ENCODE measurements around the gene TMEM187. TPM values are rescaled to one million over a fixed set of nuclear protein-coding genes. Genes with fewer than 3 reads are reported as not detected.
A peak's percentile ranks its signal among the peaks of the same experiment; 100 is the strongest.

The TMEM187 gene
- total and polyA plus RNA-seq, 2 of the 4 experiments (the other 2 are of a cell fraction), result 3.4 to 6.2 TPM

DNA sequence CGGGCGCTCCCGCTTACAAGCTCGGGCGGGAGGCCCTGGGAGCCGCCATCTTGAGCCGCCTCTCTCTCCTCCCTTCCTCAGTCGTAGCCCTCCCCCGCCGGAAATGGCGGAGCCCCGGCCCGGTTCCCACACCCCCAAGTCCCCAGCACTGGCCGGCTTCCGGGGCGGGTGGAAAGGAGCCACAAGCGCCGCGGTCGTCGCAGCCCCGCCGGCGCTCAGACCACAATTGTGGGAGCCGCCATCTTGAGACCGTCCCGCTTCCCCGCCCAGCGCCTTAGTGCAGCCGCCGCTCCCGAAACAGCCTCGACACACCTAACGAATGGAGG is 1.5 kb upstream of the TMEM187 start:
- TSS peak; percentile 67 for BruUV-seq (replicated peaks)
- dilution Hi-C loops (cut with HindIII; ENCODE audit: low sequenced_read_pairs, unreplicated experiment), result no loop called here

More for the DNA sequence above, 1.5 kb upstream of the TMEM187 start:
- TF ChIP-seq ELK1 (IDR thresholded peaks at IDR 0.05; ENCODE audit: borderline replicate concordance, low read depth, low read length), result no peak
- no peak for TF ChIP-seq SMC3 (IDR thresholded peaks at IDR 0.05; ENCODE audit: low read depth, low read length)
- peak; percentile 82 for TF ChIP-seq POLR2A (IDR thresholded peaks at IDR 0.05; ENCODE audit: low read depth, low read length)
- TF ChIP-seq, protein P1, sequence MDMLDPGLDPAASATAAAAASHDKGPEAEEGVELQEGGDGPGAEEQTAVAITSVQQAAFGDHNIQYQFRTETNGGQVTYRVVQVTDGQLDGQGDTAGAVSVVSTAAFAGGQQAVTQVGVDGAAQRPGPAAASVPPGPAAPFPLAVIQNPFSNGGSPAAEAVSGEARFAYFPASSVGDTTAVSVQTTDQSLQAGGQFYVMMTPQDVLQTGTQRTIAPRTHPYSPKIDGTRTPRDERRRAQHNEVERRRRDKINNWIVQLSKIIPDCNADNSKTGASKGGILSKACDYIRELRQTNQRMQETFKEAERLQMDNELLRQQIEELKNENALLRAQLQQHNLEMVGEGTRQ (IDR thresholded peaks at IDR 0.05; ENCODE audit: low read depth, low read length), result no peak
- peak; percentile 71; the same call in 1 of the 2 replicates for TF ChIP-seq MAZ (IDR thresholded peaks at IDR 0.05; ENCODE audit: borderline replicate concordance, low read depth, low read length)
- TF ChIP-seq CHD1 (IDR thresholded peaks at IDR 0.05; ENCODE audit: low read depth, low read length), result no peak
- no peak for TF ChIP-seq FOS (IDR thresholded peaks at IDR 0.05; ENCODE audit: low read depth, low read length)
- no peak for TF ChIP-seq RFX5 (IDR thresholded peaks at IDR 0.05; ENCODE audit: low read depth, low read length)
- no peak for TF ChIP-seq RCOR1 (IDR thresholded peaks at IDR 0.05; ENCODE audit: insufficient replicate concordance, low read length)
- no peak for TF ChIP-seq CTCF (conservative IDR thresholded peaks at IDR 0.05; ENCODE audit: low read depth, low read length)
- TF ChIP-seq BHLHE40 (IDR thresholded peaks at IDR 0.05; ENCODE audit: low read depth, low read length), result no peak
- peak; percentile 46 for ATAC-seq (ENCODE audit: low read depth)
- H3K27me3 ChIP-seq (ENCODE audit: control insufficient read depth, insufficient read depth, low read length), result no peaks in the 10 kb centered on the region
- peak overlapping the region; percentile 99 for H3K56ac ChIP-seq (ENCODE audit: extremely low read depth, insufficient read depth, low read length)
- H2BK15ac ChIP-seq (ENCODE audit: low read depth, low read length), result peak overlapping the region; percentile 83; the same call in 1 of the 3 replicates
- H2AK9ac ChIP-seq (replicated peaks; ENCODE audit: low read depth, low read length, poor library complexity), result peak overlapping the region; percentile 100
- H3K4me1 ChIP-seq (ENCODE audit: control insufficient read depth, insufficient read depth, low read length), result peaks cover 24% of the 10 kb centered on the region
- H3K79me1 ChIP-seq (ENCODE audit: low read depth in 1 of 2, low read length in 2 of 2), result peaks cover 14 to 33% of the 10 kb centered on the region in 2 experiments; a peak in 2 of 4 replicates
- peak overlapping the region; percentile 100 for H2AK5ac ChIP-seq (ENCODE audit: low read depth, low read length)
- no peaks in the 10 kb centered on the region for H3K9me3 ChIP-seq (ENCODE audit: control insufficient read depth, insufficient read depth, low read length)
- no peak overlapping the region for H2BK20ac ChIP-seq (ENCODE audit: low read depth, low read length)
- H2BK120ac ChIP-seq (ENCODE audit: low read depth, low read length), result peak overlapping the region; percentile 93
- intact Hi-C loops (cut with micrococcal nuclease) (loop anchor here (2.0 kb wide), 1 partner anchor 76 kb away; no protein-coding TSS in a partner anchor), in situ Hi-C loops (cut with MboI; ENCODE audit: low sequenced_read_pairs) (no loop called here)
- H3K9me1 ChIP-seq (ENCODE audit: insufficient read depth, low read length), result peaks cover 12% of the 10 kb centered on the region; the same call in 1 of the 2 replicates
- peak overlapping the region; percentile 93 for H3K4me2 ChIP-seq (ENCODE audit: low read depth, low read length)
- H4K8ac ChIP-seq (ENCODE audit: low read depth in 2 of 2, low read length in 2 of 2), result peak overlapping the region; percentile 95 to 99; a peak in 3 of 4 replicates
- H3K9ac ChIP-seq (ENCODE audit: low read depth, low read length), result peak overlapping the region; percentile 99
- peak overlapping the region; percentile 99 for H2BK5ac ChIP-seq (ENCODE audit: low read depth, low read length, poor library complexity, severe bottlenecking)
- 9% methylated on average over 16 of the region's 34 CpGs; no CpG with 5 or more reads in 1 of the 2 experiments for WGBS, 2 experiments (ENCODE audit: extremely low coverage in 2 of 2, insufficient read length in 1 of 2)
- peaks cover 47% of the 10 kb centered on the region for H4K20me1 ChIP-seq (ENCODE audit: insufficient read depth, low read length)
- peak overlapping the region; percentile 99 for H3K4ac ChIP-seq (ENCODE audit: low read depth, low read length)
- peak overlapping the region; percentile 100 for H3K14ac ChIP-seq (replicated peaks; ENCODE audit: low read depth, low read length)
- peak overlapping the region; percentile 96 for H4K5ac ChIP-seq (ENCODE audit: low read depth, low read length)
- H3K4me3 ChIP-seq (ENCODE audit: insufficient read depth, low read depth, low read length), result peak overlapping the region; percentile 96
- H4K91ac ChIP-seq (ENCODE audit: insufficient read depth, low read depth, low read length), result peak overlapping the region; percentile 100
- H3K36me3 ChIP-seq (ENCODE audit: control insufficient read depth, insufficient read depth, low read length), result no peaks in the 10 kb centered on the region
- H3K27ac ChIP-seq (ENCODE audit: insufficient read depth, low read length), result peak overlapping the region; percentile 100
- peak overlapping the region; percentile 99 for H2AFZ ChIP-seq (replicated peaks; ENCODE audit: low read length, poor library complexity)
- POLR2A ChIA-PET (ENCODE audit: unreplicated experiment), result interaction anchor here (0.5 to 0.6 kb wide), 3 partner anchors 46 to 357 kb away, joined by 3 to 13 read pairs (median 6); no protein-coding TSS in a partner anchor
- H3K23ac ChIP-seq (ENCODE audit: low read depth, low read length), result peak overlapping the region; percentile 99
- DNase-seq, result peak; percentile 84
- CTCF ChIA-PET, result no interaction called here
- H3K18ac ChIP-seq (ENCODE audit: low read depth, low read length), result peak overlapping the region; percentile 85

Measured in IMR-90 (cell line).